ENCODE data around the gene AAR2.

AAR2 gene

GRCh38 chr20:36268440-36269342 lies 32.4 kb downstream of the AAR2 start:
- TF ChIP-seq CTCF (IDR thresholded peaks at IDR 0.05; ENCODE audit: low read depth, low read length), result no peak
- no peak for DNase-seq (ENCODE audit: low read depth, low spot score)
- no peak overlapping the region for H3K4me3 ChIP-seq (ENCODE audit: low read depth, low read length)
- in situ Hi-C loops (cut with HindIII; ENCODE audit: low sequenced_read_pairs), result no loop called here

GRCh38 chr20:36269507-36269906 lies 33.2 kb downstream of the AAR2 start:
- DNase-seq (ENCODE audit: low read depth, low spot score), result no peak
- in situ Hi-C loops (cut with HindIII; ENCODE audit: low sequenced_read_pairs), result no loop called here
- TF ChIP-seq CTCF (IDR thresholded peaks at IDR 0.05; ENCODE audit: low read depth, low read length), result no peak

GRCh38 chr20:36270744-36271638 lies 34.7 kb downstream of the AAR2 start:
- DNase-seq (ENCODE audit: low read depth, low spot score), result no peak
- TF ChIP-seq CTCF (IDR thresholded peaks at IDR 0.05; ENCODE audit: low read depth, low read length), result no peak
- no peak overlapping the region for H3K4me3 ChIP-seq (ENCODE audit: low read depth, low read length)
- in situ Hi-C loops (cut with HindIII; ENCODE audit: low sequenced_read_pairs), result no loop called here

More at GRCh38 chr20:36269507-36269906, 33.2 kb downstream of the AAR2 start:
- H3K4me3 ChIP-seq (ENCODE audit: low read depth, low read length), result no peak overlapping the region

GRCh38 chr20:36271639-36272546 lies 35.6 kb downstream of the AAR2 start:
- in situ Hi-C loops (cut with HindIII; ENCODE audit: low sequenced_read_pairs), result no loop called here
- TF ChIP-seq CTCF (IDR thresholded peaks at IDR 0.05; ENCODE audit: low read depth, low read length), result no peak
- H3K4me3 ChIP-seq (ENCODE audit: low read depth, low read length), result no peak overlapping the region
- DNase-seq (ENCODE audit: low read depth, low spot score), result no peak

- in situ Hi-C loops (cut with HindIII; ENCODE audit: low sequenced_read_pairs), result no loop called here
- H3K4me3 ChIP-seq (ENCODE audit: low read depth, low read length), result no peak overlapping the region
- no peak for TF ChIP-seq CTCF (IDR thresholded peaks at IDR 0.05; ENCODE audit: low read depth, low read length)
- DNase-seq (ENCODE audit: low read depth, low spot score), result no peak
Measured at GRCh38 chr20:36272547-36273220, 36.4 kb downstream of the AAR2 start.

Data from astrocyte of the spinal cord (primary cell).